GM18507 (cell line): ENCODE results near the gene RLN3.

Source experiments
- DNase-seq: peaks from one replicate; pipeline ENCODE4 v3.0.0; 2011; ENCODE audit warnings: low read depth; ENCODE audit not compliant: insufficient read length; ENCODE audit errors: extremely low spot score
- FAIRE-seq: peaks from 2 replicates; lab custom pipeline; 2011; peaks lifted over from hg19 to GRCh38; lab: Jason Lieb, UNC

The RLN3 gene

GRCh38 chr19:13993590-13994300 is 34.2 kb upstream of the RLN3 start:
- FAIRE-seq, result no peak
- DNase-seq, result no peak

GRCh38 chr19:13995017-13995728 is 32.8 kb upstream of the RLN3 start:
- FAIRE-seq (no peak), DNase-seq (no peak)

GRCh38 chr19:13995878-13996765 is 31.8 kb upstream of the RLN3 start:
- DNase-seq, result no peak
- FAIRE-seq, result no peak

- FAIRE-seq, result no peak
- no peak for DNase-seq
Observed at GRCh38 chr19:13996928-13997630, 30.9 kb upstream of the RLN3 start.

GRCh38 chr19:13997631-13997962 is 30.4 kb upstream of the RLN3 start:
- no peak for DNase-seq
- FAIRE-seq, result no peak

- FAIRE-seq (no peak), DNase-seq (no peak)
Observed at GRCh38 chr19:13998426-13998825, 29.5 kb upstream of the RLN3 start.

GRCh38 chr19:13999085-13999484 is 28.9 kb upstream of the RLN3 start:
- DNase-seq (no peak), FAIRE-seq (no peak)

- FAIRE-seq (no peak), DNase-seq (no peak)
Observed at GRCh38 chr19:14000691-14001375, 27.1 kb upstream of the RLN3 start.

- FAIRE-seq (peak; percentile 75), DNase-seq (no peak)
Observed at GRCh38 chr19:14002571-14003250, 25.2 kb upstream of the RLN3 start.

GRCh38 chr19:14003251-14004055 is 24.5 kb upstream of the RLN3 start:
- no peak for FAIRE-seq
- DNase-seq, result no peak

GRCh38 chr19:14004619-14005348 is 23.2 kb upstream of the RLN3 start:
- FAIRE-seq (peak; percentile 76), DNase-seq (no peak)

- peak; percentile 83 for FAIRE-seq
- peak; percentile 58 for DNase-seq
Observed at GRCh38 chr19:14005349-14006084, 22.4 kb upstream of the RLN3 start.

- peak; percentile 96 for FAIRE-seq
- DNase-seq, result peak; percentile 65
Observed at GRCh38 chr19:14006085-14006765, 21.7 kb upstream of the RLN3 start, which contains the start of gene RFX1. RFX1 (minus strand) TSS chr19:14006320; CDS start chr19:13993843, 12,477 bp downstream.

- FAIRE-seq, result no peak
- no peak for DNase-seq
Observed at GRCh38 chr19:14006766-14007562, 21.0 kb upstream of the RLN3 start.

- FAIRE-seq, result no peak
Observed at GRCh38 chr19:14012378-14012915, 15.5 kb upstream of the RLN3 start.

More at GRCh38 chr19:14012378-14012915, 15.5 kb upstream of the RLN3 start:
- DNase-seq, result no peak
